ENCODE measurements around the gene BMERB1. TPM values are rescaled to one million over a fixed set of nuclear protein-coding genes. Genes with fewer than 3 reads are reported as not detected.

The BMERB1 gene
- polyA plus RNA-seq, 1 donor (not counting 4 experiments of a cell fraction or from before 2014, with no cell fraction given) = 7.8 TPM

DNA sequence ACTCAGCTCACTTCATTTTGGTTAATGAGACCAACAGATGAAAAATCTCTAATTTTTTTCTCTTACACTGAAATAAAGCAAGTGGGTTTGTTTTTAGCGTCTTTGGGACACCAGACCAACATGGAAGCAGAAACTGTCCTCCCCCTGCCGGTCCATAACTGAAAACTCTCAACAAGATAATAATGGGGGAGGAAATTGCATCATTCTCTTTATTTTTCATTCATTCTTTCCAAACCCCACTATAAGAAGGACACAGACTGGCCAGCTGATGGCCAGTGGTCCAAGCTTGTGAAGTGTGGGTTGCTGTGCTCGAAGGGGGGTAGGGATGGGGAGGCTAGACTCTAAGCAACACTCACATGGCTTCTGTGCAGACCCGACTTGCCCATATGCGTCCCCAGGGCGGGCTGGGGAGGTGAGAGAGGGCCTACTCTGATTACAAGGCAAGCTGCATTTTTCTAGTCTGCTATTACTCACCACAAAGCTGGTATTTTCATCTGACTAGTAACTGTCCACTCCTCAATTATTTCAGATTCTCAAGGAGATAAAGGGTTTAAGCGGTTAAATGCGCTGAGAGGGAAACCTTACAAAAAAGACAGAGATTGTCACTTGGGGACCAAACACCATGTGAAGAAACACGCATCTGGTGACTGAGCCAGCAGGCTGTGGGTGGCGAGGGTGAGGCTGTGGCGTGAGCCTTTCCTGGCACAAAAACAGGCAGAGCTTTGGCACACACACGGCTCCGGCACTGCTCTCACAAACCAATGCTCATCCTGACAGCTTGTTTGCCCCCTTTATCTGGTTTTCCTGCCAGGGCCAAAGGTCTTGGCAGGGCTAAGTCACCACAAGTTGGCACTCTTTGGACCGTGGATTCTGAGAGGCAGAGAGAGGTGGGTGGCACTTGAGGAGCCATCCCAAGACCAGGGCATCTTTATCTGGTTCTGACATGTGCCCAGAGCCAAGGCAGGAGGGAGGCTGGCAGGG, 170.4 kb downstream of the BMERB1 start:
- no peaks in the 10 kb centered on the region for H3K27me3 ChIP-seq (ENCODE audit: control insufficient read depth, extremely low read depth, insufficient read depth, low read length)
- no peaks in the 10 kb centered on the region for H3K79me2 ChIP-seq (ENCODE audit: control insufficient read depth, insufficient read depth, low read length)
- H3K36me3 ChIP-seq (ENCODE audit: control insufficient read depth in 2 of 2, extremely low read depth in 1 of 2, insufficient read depth in 2 of 2, low read length in 2 of 2) = peaks cover 24 to 37% of the 10 kb centered on the region in 2 experiments
- FAIRE-seq (no peak), DNase-seq (ENCODE audit: low read depth, low spot score) (no peak)
- no peak overlapping the region for H3K4me2 ChIP-seq (ENCODE audit: control insufficient read depth, extremely low read depth, insufficient read depth, low read depth, low read length)
- TF ChIP-seq, protein P1, sequence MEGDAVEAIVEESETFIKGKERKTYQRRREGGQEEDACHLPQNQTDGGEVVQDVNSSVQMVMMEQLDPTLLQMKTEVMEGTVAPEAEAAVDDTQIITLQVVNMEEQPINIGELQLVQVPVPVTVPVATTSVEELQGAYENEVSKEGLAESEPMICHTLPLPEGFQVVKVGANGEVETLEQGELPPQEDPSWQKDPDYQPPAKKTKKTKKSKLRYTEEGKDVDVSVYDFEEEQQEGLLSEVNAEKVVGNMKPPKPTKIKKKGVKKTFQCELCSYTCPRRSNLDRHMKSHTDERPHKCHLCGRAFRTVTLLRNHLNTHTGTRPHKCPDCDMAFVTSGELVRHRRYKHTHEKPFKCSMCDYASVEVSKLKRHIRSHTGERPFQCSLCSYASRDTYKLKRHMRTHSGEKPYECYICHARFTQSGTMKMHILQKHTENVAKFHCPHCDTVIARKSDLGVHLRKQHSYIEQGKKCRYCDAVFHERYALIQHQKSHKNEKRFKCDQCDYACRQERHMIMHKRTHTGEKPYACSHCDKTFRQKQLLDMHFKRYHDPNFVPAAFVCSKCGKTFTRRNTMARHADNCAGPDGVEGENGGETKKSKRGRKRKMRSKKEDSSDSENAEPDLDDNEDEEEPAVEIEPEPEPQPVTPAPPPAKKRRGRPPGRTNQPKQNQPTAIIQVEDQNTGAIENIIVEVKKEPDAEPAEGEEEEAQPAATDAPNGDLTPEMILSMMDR (optimal IDR thresholded peaks at IDR 0.05 in 1 of 3, IDR thresholded peaks at IDR 0.05 in 1 of 3, conservative IDR thresholded peaks at IDR 0.05 in 1 of 3; ENCODE audit: extremely low read depth in 1 of 3, insufficient read depth in 2 of 3, low read length in 3 of 3) = no peak
- TF ChIP-seq EZH2 (IDR thresholded peaks at IDR 0.05; ENCODE audit: low read length) = no peak
- no peaks in the 10 kb centered on the region for H3K9me1 ChIP-seq (ENCODE audit: control insufficient read depth, extremely low read depth, insufficient read depth, low read length)
- H2AFZ ChIP-seq (ENCODE audit: control insufficient read depth, low read length) = no peak overlapping the region
- H3K4me3 ChIP-seq (ENCODE audit: control insufficient read depth in 2 of 3, extremely low read depth in 1 of 3, insufficient read depth in 2 of 3, low read depth in 1 of 3, low read length in 3 of 3) = no peak overlapping the region
- H4K20me1 ChIP-seq (ENCODE audit: control insufficient read depth, extremely low read depth, insufficient read depth, low read length) = no peaks in the 10 kb centered on the region
- no peak overlapping the region for H3K9ac ChIP-seq (ENCODE audit: control insufficient read depth, extremely low read depth, insufficient read depth, low read length)
- H3K9me3 ChIP-seq (ENCODE audit: control insufficient read depth, low read depth, low read length) = no peaks in the 10 kb centered on the region
- dilution Hi-C loops (cut with MboI; ENCODE audit: extremely low pct_ligation_motif_present, low sequenced_read_pairs) = no loop called here
- peaks cover 14% of the 10 kb centered on the region for H3K4me1 ChIP-seq (ENCODE audit: control insufficient read depth, extremely low read depth, insufficient read depth, low read length)
- no peak overlapping the region for H3K27ac ChIP-seq (ENCODE audit: control insufficient read depth, insufficient read depth, low read length)

DNA sequence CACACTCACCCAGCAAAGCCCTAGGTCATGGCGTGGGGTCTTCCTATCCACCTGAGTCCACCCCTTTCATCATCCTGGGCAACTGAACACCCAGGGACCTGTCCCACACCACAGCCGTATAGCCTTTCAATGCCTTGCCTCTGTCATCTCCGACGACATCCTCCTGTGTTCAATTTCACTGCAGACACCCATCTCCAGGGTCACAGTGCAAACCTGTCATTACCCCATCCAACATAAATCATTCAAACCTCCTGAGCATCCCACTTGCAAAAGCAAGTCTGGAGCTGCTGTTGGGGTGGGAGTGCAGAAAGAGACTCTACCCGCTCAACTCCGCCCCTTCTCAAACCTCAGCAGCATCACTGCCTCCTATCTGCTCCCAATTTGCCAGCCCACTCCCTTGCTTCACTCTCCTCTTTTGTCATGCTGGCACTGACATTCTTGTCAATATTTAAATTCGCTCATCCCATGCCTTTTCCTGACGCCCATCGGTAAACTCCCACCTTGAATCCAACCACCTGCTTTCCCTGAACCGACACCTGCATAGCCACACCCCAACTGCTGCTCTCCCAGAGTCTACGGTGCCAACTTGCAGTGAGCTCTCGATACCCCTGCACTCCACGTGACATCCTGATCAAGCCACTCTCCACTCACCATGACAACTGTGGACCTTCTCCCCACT, 171.6 kb downstream of the BMERB1 start:
- Histone ChIP-seq H3K36me3 (ENCODE audit: control insufficient read depth in 2 of 2, extremely low read depth in 1 of 2, insufficient read depth in 2 of 2, low read length in 2 of 2) (peaks cover 22 to 41% of the 10 kb centered on the region in 2 experiments), H3K27ac (ENCODE audit: control insufficient read depth, insufficient read depth, low read length) (no peak overlapping the region), H3K79me2 (ENCODE audit: control insufficient read depth, insufficient read depth, low read length) (no peaks in the 10 kb centered on the region), H3K9me3 (ENCODE audit: control insufficient read depth, low read depth, low read length) (no peaks in the 10 kb centered on the region), H3K27me3 (ENCODE audit: control insufficient read depth, extremely low read depth, insufficient read depth, low read length) (no peaks in the 10 kb centered on the region), H4K20me1 (ENCODE audit: control insufficient read depth, extremely low read depth, insufficient read depth, low read length) (no peaks in the 10 kb centered on the region), H3K9me1 (ENCODE audit: control insufficient read depth, extremely low read depth, insufficient read depth, low read length) (no peaks in the 10 kb centered on the region), H2AFZ (ENCODE audit: control insufficient read depth, low read length) (peak overlapping the region; percentile 62), H3K4me1 (ENCODE audit: control insufficient read depth, extremely low read depth, insufficient read depth, low read length) (peaks cover 14% of the 10 kb centered on the region), H3K9ac (ENCODE audit: control insufficient read depth, extremely low read depth, insufficient read depth, low read length) (no peak overlapping the region), H3K4me2 (ENCODE audit: control insufficient read depth, extremely low read depth, insufficient read depth, low read depth, low read length) (peak overlapping the region; percentile 57), H3K4me3 (ENCODE audit: control insufficient read depth in 2 of 3, extremely low read depth in 1 of 3, insufficient read depth in 2 of 3, low read depth in 1 of 3, low read length in 3 of 3) (peak overlapping the region in 1 of 3 experiments; percentile 9)
- FAIRE-seq = no peak
- dilution Hi-C loops (cut with MboI; ENCODE audit: extremely low pct_ligation_motif_present, low sequenced_read_pairs) = no loop called here
- DNase-seq (ENCODE audit: low read depth, low spot score) = no peak
- TF ChIP-seq, protein P1 (optimal IDR thresholded peaks at IDR 0.05 in 1 of 3, IDR thresholded peaks at IDR 0.05 in 1 of 3, conservative IDR thresholded peaks at IDR 0.05 in 1 of 3; ENCODE audit: extremely low read depth in 1 of 3, insufficient read depth in 2 of 3, low read length in 3 of 3) = no peak
- TF ChIP-seq EZH2 (IDR thresholded peaks at IDR 0.05; ENCODE audit: low read length) = no peak

All from keratinocyte (primary cell).